IMR-90 (cell line): Measurements from ENCODE around the gene TNFRSF25. TPM values are rescaled to one million over a fixed set of nuclear protein-coding genes. Genes with fewer than 3 reads are reported as not detected.
A peak's percentile ranks its signal among the peaks of the same experiment; 100 is the strongest.

Experiments
- ATAC-seq: fragments of 200-7000 bp; cut with Tn5 transposase; 2 replicates; pipeline ENCODE4 v1.9.1; 2020; ENCODE audit warnings: low read depth, mild to moderate bottlenecking, moderate library complexity
- BruUV-seq: library from RNA; stranded (reverse); fragments of 400-500 nt; replicated peaks from 2 replicates; lab custom pipeline; 2021; lab: Mats Ljungman, UMichigan
- CTCF ChIA-PET: fragments of 300-600 bp; formaldehyde crosslinking; extraction: SDS; loops from one replicate; lab custom pipeline; 2021; ENCODE audit warnings: antibody characterized with exemption; lab: Yijun Ruan, JAX
- POLR2A ChIA-PET: fragments of 300-600 bp; sonication (Branson Sonifier 250); formaldehyde crosslinking; loops from one replicate; lab custom pipeline; 2022; ENCODE audit warnings: antibody characterized with exemption; ENCODE audit not compliant: unreplicated experiment; lab: Charles Lee
- DNase-seq: peaks from one replicate; pipeline ENCODE4 v3.0.0; 2013
- H2AFZ ChIP-seq: replicated peaks from 2 replicates; pipeline ENCODE3; 2013; ENCODE audit warnings: low read length, mild to moderate bottlenecking; ENCODE audit not compliant: poor library complexity
- H2AK5ac ChIP-seq: 2 replicates; pipeline ENCODE4 v1.6.1; 2013; ENCODE audit warnings: low read depth, low read length, inconsistent platforms
- H2AK9ac ChIP-seq: replicated peaks from 2 replicates; pipeline ENCODE3; 2013; ENCODE audit warnings: mild to moderate bottlenecking, low read depth, low read length, moderate library complexity; ENCODE audit not compliant: poor library complexity
- H2BK120ac ChIP-seq: 2 replicates; pipeline ENCODE4 v1.6.1; 2013; ENCODE audit warnings: low read depth, low read length, inconsistent platforms
- H2BK15ac ChIP-seq: 3 replicates; pipeline ENCODE4 v1.6.1; 2013; ENCODE audit warnings: low read depth, low read length, inconsistent platforms
- H2BK20ac ChIP-seq: 2 replicates; pipeline ENCODE4 v1.6.1; 2013; ENCODE audit warnings: low read depth, mild to moderate bottlenecking, inconsistent platforms, low read length, moderate library complexity
- H2BK5ac ChIP-seq: 2 replicates; pipeline ENCODE4 v1.6.1; 2013; ENCODE audit warnings: mild to moderate bottlenecking, low read depth, low read length, inconsistent platforms; ENCODE audit not compliant: poor library complexity, severe bottlenecking
- H3K14ac ChIP-seq: replicated peaks from 2 replicates; pipeline ENCODE4 v1.6.1; 2013; ENCODE audit warnings: low read depth, low read length, inconsistent platforms
- H3K18ac ChIP-seq: 2 replicates; pipeline ENCODE4 v1.6.1; 2013; ENCODE audit warnings: low read depth, low read length, control low read depth
- H3K23ac ChIP-seq: 2 replicates; pipeline ENCODE4 v1.6.1; 2013; ENCODE audit warnings: low read depth, low read length, inconsistent platforms
- H3K27ac ChIP-seq: 2 replicates; pipeline ENCODE4 v1.5.1; 2013; ENCODE audit warnings: mild to moderate bottlenecking, control low read depth, low read length; ENCODE audit not compliant: insufficient read depth
- H3K27me3 ChIP-seq: 2 replicates; pipeline ENCODE4 v1.6.1; 2013; ENCODE audit warnings: low read length; ENCODE audit not compliant: control insufficient read depth, insufficient read depth
- H3K36me3 ChIP-seq: 2 replicates; pipeline ENCODE4 v1.6.1; 2013; ENCODE audit warnings: low read length, mixed read lengths; ENCODE audit not compliant: control insufficient read depth, insufficient read depth
- H3K4ac ChIP-seq: 2 replicates; pipeline ENCODE4 v1.6.1; 2013; ENCODE audit warnings: low read depth, low read length, inconsistent platforms
- H3K4me1 ChIP-seq: 2 replicates; pipeline ENCODE4 v1.6.1; 2013; ENCODE audit warnings: low read length, mixed read lengths; ENCODE audit not compliant: control insufficient read depth, insufficient read depth
- H3K4me2 ChIP-seq: 2 replicates; pipeline ENCODE4 v1.6.1; 2013; ENCODE audit warnings: low read depth, mild to moderate bottlenecking, control low read depth, low read length, moderate library complexity
- H3K4me3 ChIP-seq: 2 replicates; pipeline ENCODE4 v1.5.1; 2013; ENCODE audit warnings: low read depth, mild to moderate bottlenecking, control low read depth, low read length, moderate library complexity; ENCODE audit not compliant: insufficient read depth
- H3K56ac ChIP-seq: 2 replicates; pipeline ENCODE4 v1.6.1; 2013; ENCODE audit warnings: low read length, inconsistent platforms; ENCODE audit not compliant: insufficient read depth; ENCODE audit errors: extremely low read depth
- H3K79me1 ChIP-seq, 2 experiments: 2 replicates each; pipeline ENCODE4 v1.6.1; 2013; ENCODE audit warnings: low read length in 2 of 2, inconsistent platforms in 1 of 2, low read depth in 1 of 2
- H3K9ac ChIP-seq: 2 replicates; pipeline ENCODE4 v1.6.1; 2013; ENCODE audit warnings: low read depth, low read length, control low read depth
- H3K9me1 ChIP-seq: 2 replicates; pipeline ENCODE4 v1.6.1; 2013; ENCODE audit warnings: low read length, inconsistent platforms; ENCODE audit not compliant: insufficient read depth
- H3K9me3 ChIP-seq: 2 replicates; pipeline ENCODE4 v1.6.1; 2013; ENCODE audit warnings: low read length; ENCODE audit not compliant: control insufficient read depth, insufficient read depth
- H4K20me1 ChIP-seq: 2 replicates; pipeline ENCODE4 v1.6.1; 2013; ENCODE audit warnings: low read length, inconsistent platforms; ENCODE audit not compliant: insufficient read depth
- H4K5ac ChIP-seq: 2 replicates; pipeline ENCODE4 v1.6.1; 2013; ENCODE audit warnings: mild to moderate bottlenecking, low read depth, low read length, control low read depth
- H4K8ac ChIP-seq, 2 experiments: 2 replicates each; pipeline ENCODE4 v1.6.1; 2013; ENCODE audit warnings: low read depth in 2 of 2, low read length in 2 of 2, control low read depth in 1 of 2, inconsistent platforms in 1 of 2
- H4K91ac ChIP-seq: 2 replicates; pipeline ENCODE4 v1.6.1; 2013; ENCODE audit warnings: low read depth, low read length, inconsistent platforms; ENCODE audit not compliant: insufficient read depth
- CTCF ChIP-seq: conservative IDR thresholded peaks from 2 replicates; pipeline ENCODE4 v1.5.1; 2012; ENCODE audit warnings: mild to moderate bottlenecking, low read depth, low read length, improper control_type of control experiment
- MAFK ChIP-seq: IDR thresholded peaks from 2 replicates; pipeline ENCODE4 v1.6.1; 2012; ENCODE audit warnings: low read depth, low read length, improper control_type of control experiment
- RCOR1 ChIP-seq: IDR thresholded peaks from 2 replicates; pipeline ENCODE4 v1.6.1; 2012; ENCODE audit warnings: mild to moderate bottlenecking, low read length, improper control_type of control experiment; ENCODE audit not compliant: insufficient replicate concordance
- WGBS, 2 experiments: methylation state at CpG; one replicate each; pipeline versions ENCODE4 v1.1.5 to v1.1.7; 2013; ENCODE audit warnings: missing lambda C conversion rate in 2 of 2; ENCODE audit not compliant: insufficient read length in 1 of 2; ENCODE audit errors: extremely low coverage in 2 of 2; 5-methylcytosine and 5-hydroxymethylcytosine counted together
- dilution Hi-C: fragments of 300-500 bp; cut with HindIII; formaldehyde crosslinking; loops from one replicate; pipeline ENCODE4 v1.14.3; 2018; ENCODE audit warnings: low sequenced_read_pairs; ENCODE audit not compliant: unreplicated experiment
- in situ Hi-C: fragments of 300-500 bp; cut with MboI; formaldehyde crosslinking; loops from 3 replicates; pipeline ENCODE4 v1.14.3; 2019; ENCODE audit warnings: low sequenced_read_pairs, inconsistent platforms, mixed read lengths
- intact Hi-C: fragments of 100-400 bp; cut with micrococcal nuclease; formaldehyde crosslinking; loops from 2 replicates; pipeline ENCODE4 v1.10.0; 2022
- polyA plus RNA-seq, 3 experiments: library from polyadenylated mRNA; depleted of rRNA; stranded (reverse); fragments of >200 nt; gene quantifications; 2 replicates each; pipeline ENCODE4 v1.2.3, GENCODE V29; 2012; ENCODE audit warnings: low replicate concordance in 1 of 3
- total RNA-seq: library from RNA; depleted of rRNA; stranded (reverse); fragments of >200 nt; gene quantifications from 2 replicates; pipeline ENCODE4 v1.2.3, GENCODE V29; 2012
- TF ChIP-seq, protein P1 (sequence below): fragments of 150-350 bp; IDR thresholded peaks from 2 replicates; pipeline ENCODE4 v1.6.1; 2016; ENCODE audit warnings: low read depth, mild to moderate bottlenecking, low read length, moderate library complexity, borderline replicate concordance

Gene TNFRSF25
- total and polyA plus RNA-seq, 2 of the 4 experiments (the other 2 are of a cell fraction): 1.3 to 11.2 TPM

GRCh38 chr1:6473156-6473555 is 7.2 kb upstream of the TNFRSF25 start (continued):
- TF ChIP-seq, protein P1, sequence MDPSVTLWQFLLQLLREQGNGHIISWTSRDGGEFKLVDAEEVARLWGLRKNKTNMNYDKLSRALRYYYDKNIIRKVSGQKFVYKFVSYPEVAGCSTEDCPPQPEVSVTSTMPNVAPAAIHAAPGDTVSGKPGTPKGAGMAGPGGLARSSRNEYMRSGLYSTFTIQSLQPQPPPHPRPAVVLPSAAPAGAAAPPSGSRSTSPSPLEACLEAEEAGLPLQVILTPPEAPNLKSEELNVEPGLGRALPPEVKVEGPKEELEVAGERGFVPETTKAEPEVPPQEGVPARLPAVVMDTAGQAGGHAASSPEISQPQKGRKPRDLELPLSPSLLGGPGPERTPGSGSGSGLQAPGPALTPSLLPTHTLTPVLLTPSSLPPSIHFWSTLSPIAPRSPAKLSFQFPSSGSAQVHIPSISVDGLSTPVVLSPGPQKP: no peak
- no peak for TF ChIP-seq RCOR1

- H2AFZ ChIP-seq: no peak overlapping the region
- BruUV-seq: no TSS peak
- WGBS, 2 experiments: 88% methylated on average over 3 of the region's 10 CpGs; no CpG with 5 or more reads in 1 of the 2 experiments
- no peaks in the 10 kb centered on the region for H3K9me3 ChIP-seq
- no peak overlapping the region for H3K56ac ChIP-seq
- in situ Hi-C loops (no loop called here), dilution Hi-C loops (no loop called here), intact Hi-C loops (no loop called here)
- no peak overlapping the region for H3K4ac ChIP-seq
- no peak overlapping the region for H3K27ac ChIP-seq
- no peak overlapping the region for H2BK20ac ChIP-seq
- ATAC-seq (no peak), DNase-seq (no peak)
- no peak overlapping the region for H2BK15ac ChIP-seq
- H3K9ac ChIP-seq: no peak overlapping the region
- no peak overlapping the region for H3K18ac ChIP-seq
- H3K4me1 ChIP-seq: no peaks in the 10 kb centered on the region
- no peak overlapping the region for H4K91ac ChIP-seq
- peaks cover 44% of the 10 kb centered on the region for H3K36me3 ChIP-seq
- TF ChIP-seq CTCF (0 out of 2 replicates have a peak, but pooled peaks have one; percentile 12), MAFK (no peak)
- no peak overlapping the region for H4K8ac ChIP-seq
- H3K9me1 ChIP-seq: no peaks in the 10 kb centered on the region
- H2BK120ac ChIP-seq: no peak overlapping the region
- peaks cover 7% of the 10 kb centered on the region for H4K20me1 ChIP-seq
- POLR2A ChIA-PET: no interaction called here
- H3K27me3 ChIP-seq: no peaks in the 10 kb centered on the region
- H3K14ac ChIP-seq: no peak overlapping the region
- no peak overlapping the region for H2AK5ac ChIP-seq
- no peak overlapping the region for H3K4me3 ChIP-seq
- no peaks in the 10 kb centered on the region; a peak in 1 of 4 replicates for H3K79me1 ChIP-seq
- no peak overlapping the region for H2BK5ac ChIP-seq
- CTCF ChIA-PET: no interaction called here
- H3K23ac ChIP-seq: no peak overlapping the region
- H2AK9ac ChIP-seq: no peak overlapping the region
- no peak overlapping the region for H4K5ac ChIP-seq
- H3K4me2 ChIP-seq: no peak overlapping the region
Measured at GRCh38 chr1:6472391-6472790, 6.4 kb upstream of the TNFRSF25 start.
